Duodenal mucosa (tissue), 2 donors: Measurements from ENCODE around the gene BHLHE23.

Experiments used
- H3K27ac ChIP-seq: one replicate; pipeline ENCODE4 v1.7.0; 2013; ENCODE audit warnings: low read depth, low read length
- H3K27me3 ChIP-seq, 2 donors: one replicate each; pipeline ENCODE4 v1.7.0; 2013; ENCODE audit warnings: low read length in 2 of 2, control low read depth in 1 of 2; ENCODE audit not compliant: insufficient read depth in 2 of 2, control insufficient read depth in 1 of 2
- H3K36me3 ChIP-seq, 2 donors: one replicate each; pipeline ENCODE4 v1.7.0; 2013; ENCODE audit warnings: low read length in 2 of 2, control low read depth in 1 of 2; ENCODE audit not compliant: insufficient read depth in 2 of 2, control insufficient read depth in 1 of 2
- H3K4me1 ChIP-seq, 2 donors: one replicate each; pipeline ENCODE4 v1.7.0; 2013; ENCODE audit warnings: low read length in 2 of 2, control low read depth in 1 of 2; ENCODE audit not compliant: insufficient read depth in 2 of 2, control insufficient read depth in 1 of 2
- H3K4me3 ChIP-seq, 2 donors: one replicate each; pipeline ENCODE4 v1.7.0; 2013; ENCODE audit warnings: low read length in 2 of 2, low read depth in 1 of 2
- H3K9ac ChIP-seq, 2 donors: one replicate each; pipeline ENCODE4 v1.7.0; 2013; ENCODE audit warnings: low read length in 2 of 2, low read depth in 1 of 2
- H3K9me3 ChIP-seq, 2 donors: one replicate each; pipeline ENCODE4 v1.7.0; 2013; ENCODE audit warnings: low read length in 2 of 2, control low read depth in 1 of 2; ENCODE audit not compliant: control insufficient read depth in 1 of 2

Gene BHLHE23

GRCh38 chr20:62975251-62975760 is 31.5 kb downstream of the BHLHE23 start:
- Histone ChIP-seq H3K4me3 (no peak overlapping the region), H3K27me3 (peaks cover 50 to 63% of the 10 kb centered on the region in 2 donors), H3K36me3 (no peaks in the 10 kb centered on the region), H3K9ac (no peak overlapping the region), H3K4me1 (peaks cover 7 to 15% of the 10 kb centered on the region in 2 donors), H3K9me3 (no peaks in the 10 kb centered on the region), H3K27ac (no peak overlapping the region)

- Histone ChIP-seq H3K4me3 (peak overlapping the region in 1 of 2 donors; percentile 53), H3K27me3 (peaks cover 43 to 44% of the 10 kb centered on the region in 2 donors), H3K9ac (no peak overlapping the region)
These were observed 33.7 kb downstream of the BHLHE23 start for GRCh38 chr20:62972845-62973745.

GRCh38 chr20:62971950-62972844 is 34.6 kb downstream of the BHLHE23 start:
- H3K9me3 ChIP-seq: no peaks in the 10 kb centered on the region
- peaks cover 37 to 43% of the 10 kb centered on the region in 2 donors for H3K27me3 ChIP-seq
- no peaks in the 10 kb centered on the region for H3K36me3 ChIP-seq
- H3K27ac ChIP-seq: no peak overlapping the region
- peak overlapping the region in 1 of 2 donors; percentile 53 for H3K4me3 ChIP-seq
- peaks cover 7 to 10% of the 10 kb centered on the region in 2 donors for H3K4me1 ChIP-seq
- no peak overlapping the region for H3K9ac ChIP-seq

More at GRCh38 chr20:62972845-62973745, 33.7 kb downstream of the BHLHE23 start:
- Histone ChIP-seq H3K27ac (no peak overlapping the region), H3K4me1 (peaks cover 7 to 12% of the 10 kb centered on the region in 2 donors), H3K36me3 (no peaks in the 10 kb centered on the region), H3K9me3 (no peaks in the 10 kb centered on the region)

GRCh38 chr20:62971211-62971949 is 35.4 kb downstream of the BHLHE23 start:
- Histone ChIP-seq H3K4me1 (peaks cover 7 to 10% of the 10 kb centered on the region in 2 donors), H3K27me3 (peaks cover 37 to 38% of the 10 kb centered on the region in 2 donors)

GRCh38 chr20:62970307-62971210 is 36.2 kb downstream of the BHLHE23 start:
- Histone ChIP-seq H3K36me3 (no peaks in the 10 kb centered on the region), H3K27me3 (peaks cover 35 to 37% of the 10 kb centered on the region in 2 donors), H3K9ac (no peak overlapping the region), H3K9me3 (no peaks in the 10 kb centered on the region), H3K4me3 (no peak overlapping the region), H3K27ac (no peak overlapping the region), H3K4me1 (peaks cover 7 to 10% of the 10 kb centered on the region in 2 donors)

More at GRCh38 chr20:62971211-62971949, 35.4 kb downstream of the BHLHE23 start:
- Histone ChIP-seq H3K36me3 (no peaks in the 10 kb centered on the region), H3K9ac (no peak overlapping the region), H3K4me3 (no peak overlapping the region), H3K9me3 (no peaks in the 10 kb centered on the region), H3K27ac (no peak overlapping the region)

GRCh38 chr20:62969939-62970306 is 36.8 kb downstream of the BHLHE23 start:
- no peak overlapping the region for H3K27ac ChIP-seq
- H3K4me3 ChIP-seq: no peak overlapping the region
- no peak overlapping the region for H3K9ac ChIP-seq
- peaks cover 7 to 10% of the 10 kb centered on the region in 2 donors for H3K4me1 ChIP-seq
- H3K9me3 ChIP-seq: no peaks in the 10 kb centered on the region
- no peaks in the 10 kb centered on the region for H3K36me3 ChIP-seq
- H3K27me3 ChIP-seq: peaks cover 29 to 30% of the 10 kb centered on the region in 2 donors

GRCh38 chr20:62969179-62969760 is 37.5 kb downstream of the BHLHE23 start:
- Histone ChIP-seq H3K4me3 (no peak overlapping the region), H3K36me3 (no peaks in the 10 kb centered on the region), H3K27me3 (peaks cover 23 to 24% of the 10 kb centered on the region in 2 donors), H3K9me3 (no peaks in the 10 kb centered on the region), H3K27ac (no peak overlapping the region), H3K4me1 (peaks cover 7 to 10% of the 10 kb centered on the region in 2 donors), H3K9ac (no peak overlapping the region)

- no peaks in the 10 kb centered on the region for H3K36me3 ChIP-seq
- H3K4me3 ChIP-seq: no peak overlapping the region
- H3K27ac ChIP-seq: no peak overlapping the region
- peaks cover 7 to 10% of the 10 kb centered on the region in 2 donors for H3K4me1 ChIP-seq
- no peaks in the 10 kb centered on the region for H3K9me3 ChIP-seq
- H3K9ac ChIP-seq: no peak overlapping the region
- H3K27me3 ChIP-seq: peaks cover 18 to 20% of the 10 kb centered on the region in 2 donors
These were observed 38.2 kb downstream of the BHLHE23 start for GRCh38 chr20:62968378-62969178.
